Cardiac fibroblast (primary cell): Measurements from ENCODE around the gene MYO9B.
A peak's percentile ranks its signal among the peaks of the same experiment; 100 is the strongest.

ENCODE experiments used
- DNase-seq, 2 donors: peaks; one replicate each; pipeline versions ENCODE4 v3.0.0 to v3.0.0-alpha.2; 2010; ENCODE audit warnings: low read depth in 2 of 2
- H3K4me3 ChIP-seq, 2 donors: replicated peaks in 1 of 2; 1 replicate in 1 of 2; 2 replicates in 1 of 2; pipeline ENCODE4 v1.5.1; 2011; ENCODE audit warnings: low read depth in 2 of 2, low read length in 2 of 2, mild to moderate bottlenecking in 2 of 2, moderate library complexity in 1 of 2
- TF ChIP-seq, protein P1 (sequence below): IDR thresholded peaks from one replicate; pipeline ENCODE4 v1.5.1; 2011; ENCODE audit warnings: low read depth, mild to moderate bottlenecking, low read length, inconsistent platforms

MYO9B gene

GRCh38 chr19:17225053-17225452, 149.5 kb downstream of the MYO9B start:
- DNase-seq: no peak
- no peak overlapping the region for H3K4me3 ChIP-seq
- TF ChIP-seq, protein P1, sequence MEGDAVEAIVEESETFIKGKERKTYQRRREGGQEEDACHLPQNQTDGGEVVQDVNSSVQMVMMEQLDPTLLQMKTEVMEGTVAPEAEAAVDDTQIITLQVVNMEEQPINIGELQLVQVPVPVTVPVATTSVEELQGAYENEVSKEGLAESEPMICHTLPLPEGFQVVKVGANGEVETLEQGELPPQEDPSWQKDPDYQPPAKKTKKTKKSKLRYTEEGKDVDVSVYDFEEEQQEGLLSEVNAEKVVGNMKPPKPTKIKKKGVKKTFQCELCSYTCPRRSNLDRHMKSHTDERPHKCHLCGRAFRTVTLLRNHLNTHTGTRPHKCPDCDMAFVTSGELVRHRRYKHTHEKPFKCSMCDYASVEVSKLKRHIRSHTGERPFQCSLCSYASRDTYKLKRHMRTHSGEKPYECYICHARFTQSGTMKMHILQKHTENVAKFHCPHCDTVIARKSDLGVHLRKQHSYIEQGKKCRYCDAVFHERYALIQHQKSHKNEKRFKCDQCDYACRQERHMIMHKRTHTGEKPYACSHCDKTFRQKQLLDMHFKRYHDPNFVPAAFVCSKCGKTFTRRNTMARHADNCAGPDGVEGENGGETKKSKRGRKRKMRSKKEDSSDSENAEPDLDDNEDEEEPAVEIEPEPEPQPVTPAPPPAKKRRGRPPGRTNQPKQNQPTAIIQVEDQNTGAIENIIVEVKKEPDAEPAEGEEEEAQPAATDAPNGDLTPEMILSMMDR: no peak

DNA sequence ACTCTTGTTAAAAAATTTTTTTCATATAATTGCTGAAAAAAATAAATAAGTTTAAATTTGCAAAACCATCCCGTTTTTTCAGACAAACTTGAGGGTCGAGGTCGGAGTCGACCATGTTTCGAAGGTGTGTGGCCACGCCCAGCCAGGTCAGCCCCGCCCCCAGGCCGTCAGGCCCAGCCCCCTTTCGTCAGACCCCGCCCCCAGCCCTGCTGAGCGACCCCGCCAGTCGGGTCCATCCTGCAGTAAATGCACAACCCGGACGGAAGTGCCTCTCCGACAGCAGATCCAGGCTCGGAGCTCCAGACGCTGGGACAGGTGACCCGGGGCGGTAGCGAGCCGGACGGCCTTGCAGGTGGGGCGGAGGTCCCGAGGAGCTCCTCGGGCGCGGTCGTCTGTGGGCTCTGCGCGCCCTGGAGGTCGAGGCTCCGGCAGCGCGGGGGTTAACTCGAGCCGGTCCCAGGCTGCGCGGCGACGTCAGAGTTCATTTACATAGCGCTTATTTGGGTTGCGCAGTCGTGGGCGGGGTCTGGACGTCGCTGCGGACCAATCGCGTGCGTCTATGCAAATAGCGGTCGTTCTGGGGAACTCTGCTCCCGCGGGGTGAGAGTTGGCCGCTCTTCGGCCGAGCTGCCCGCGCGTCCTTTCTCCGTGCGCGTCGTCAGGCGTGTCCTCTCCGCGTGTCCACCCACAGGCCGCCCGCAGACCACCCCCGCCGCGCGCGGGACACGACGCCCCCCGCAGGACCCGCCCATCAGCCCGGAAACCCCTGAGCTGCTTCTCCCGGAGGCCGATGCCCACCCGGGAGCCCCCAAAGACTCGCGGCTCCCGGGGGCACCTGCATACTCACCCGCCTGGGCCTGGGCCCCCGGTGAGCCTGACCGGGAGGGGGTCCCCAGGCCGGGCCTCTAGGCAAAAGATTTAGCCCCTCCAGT, 150.7 kb downstream of the MYO9B start, which contains the start of gene OCEL1:
Gene OCEL1 (plus strand): TSS at position 225 of the 932 bp plus-strand sequence. CDS start 22 bp downstream, at position 247.
- peak; percentile 98 to 99 for DNase-seq
- TF ChIP-seq, protein P1: no peak
- peak within 1 kb of the TSS; percentile 71 to 86 for H3K4me3 ChIP-seq

- TF ChIP-seq, protein P1: no peak
- no peak for DNase-seq
- no peak overlapping the region for H3K4me3 ChIP-seq
Observed at GRCh38 chr19:17227798-17228367, 152.3 kb downstream of the MYO9B start.

GRCh38 chr19:17229890-17230289, 154.3 kb downstream of the MYO9B start:
- DNase-seq: no peak
- H3K4me3 ChIP-seq: no peak overlapping the region
- TF ChIP-seq, protein P1: no peak

GRCh38 chr19:17232258-17232657, 156.7 kb downstream of the MYO9B start:
- DNase-seq: no peak
- TF ChIP-seq, protein P1: no peak
- H3K4me3 ChIP-seq: no peak overlapping the region

DNA sequence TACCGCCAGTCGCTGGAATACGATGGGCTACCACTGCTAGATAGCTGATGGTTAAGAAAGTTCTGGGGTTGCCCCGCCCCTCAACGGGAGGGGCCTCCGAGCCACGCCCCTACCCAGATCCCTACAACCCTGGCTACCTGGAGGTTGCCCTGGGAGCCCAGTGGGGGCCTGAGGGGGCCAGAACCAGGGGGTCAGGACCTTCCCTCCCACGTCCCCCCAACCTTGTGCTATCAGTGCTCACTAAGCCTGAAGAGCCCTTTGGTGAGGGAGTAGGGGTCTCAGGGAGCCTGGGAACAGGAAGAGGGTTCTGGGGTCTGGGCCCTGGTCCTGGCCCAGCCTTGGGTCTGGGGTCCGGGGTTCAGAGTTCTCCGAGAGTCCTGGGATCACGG, 159.3 kb downstream of the MYO9B start:
- TF ChIP-seq, protein P1: no peak
- H3K4me3 ChIP-seq: peak overlapping the region; percentile 44 to 66
- DNase-seq: peak; percentile 49 to 54
